PFSK-1 (cell line): ENCODE results near the gene VAMP4.

Source experiments
- REST ChIP-seq, 2 experiments: IDR thresholded peaks; 2 replicates each; pipeline versions ENCODE4 v1.6.1 to v1.8.0; 2011 to 2012; ENCODE audit warnings: low read depth in 2 of 2, low read length in 2 of 2, control low read depth in 1 of 2, inconsistent platforms in 1 of 2, mild to moderate bottlenecking in 1 of 2, moderate library complexity in 1 of 2; ENCODE audit not compliant: insufficient read depth in 1 of 2
- SIN3A ChIP-seq: IDR thresholded peaks from 2 replicates; pipeline ENCODE4 v1.6.1; 2012; ENCODE audit warnings: mild to moderate bottlenecking, low read length, moderate library complexity, borderline replicate concordance; ENCODE audit not compliant: insufficient read depth

- TF ChIP-seq SIN3A (no peak), REST (IDR thresholded peaks at IDR 0.05; ENCODE audit: insufficient read depth in 1 of 2, low read depth in 2 of 2, low read length in 2 of 2) (no peak)
Measured at GRCh38 chr1:171790318-171790717, 48.5 kb upstream of the VAMP4 start.
